Measurements from ENCODE around the gene FGGY.

DNA sequence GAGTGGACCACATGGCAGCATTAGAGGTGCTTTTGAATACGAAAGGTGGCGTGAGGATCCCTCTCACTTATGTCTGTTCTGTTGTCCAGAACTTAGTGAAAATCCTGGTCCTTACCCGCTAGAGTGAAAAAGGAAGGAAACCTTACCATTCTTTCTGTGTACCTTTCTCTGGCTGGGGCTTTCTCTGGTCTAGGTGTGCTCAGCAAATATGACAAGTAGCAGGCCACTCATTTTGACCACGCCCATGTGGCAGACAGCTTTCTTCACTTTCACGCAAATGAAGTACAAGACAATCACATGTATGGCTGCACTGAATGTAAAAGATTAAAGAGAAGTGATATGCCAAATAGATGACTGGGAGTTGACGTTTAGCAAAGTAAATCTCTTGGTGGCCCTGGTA is 131.9 kb downstream of the FGGY start:
- TF ChIP-seq, protein P1, sequence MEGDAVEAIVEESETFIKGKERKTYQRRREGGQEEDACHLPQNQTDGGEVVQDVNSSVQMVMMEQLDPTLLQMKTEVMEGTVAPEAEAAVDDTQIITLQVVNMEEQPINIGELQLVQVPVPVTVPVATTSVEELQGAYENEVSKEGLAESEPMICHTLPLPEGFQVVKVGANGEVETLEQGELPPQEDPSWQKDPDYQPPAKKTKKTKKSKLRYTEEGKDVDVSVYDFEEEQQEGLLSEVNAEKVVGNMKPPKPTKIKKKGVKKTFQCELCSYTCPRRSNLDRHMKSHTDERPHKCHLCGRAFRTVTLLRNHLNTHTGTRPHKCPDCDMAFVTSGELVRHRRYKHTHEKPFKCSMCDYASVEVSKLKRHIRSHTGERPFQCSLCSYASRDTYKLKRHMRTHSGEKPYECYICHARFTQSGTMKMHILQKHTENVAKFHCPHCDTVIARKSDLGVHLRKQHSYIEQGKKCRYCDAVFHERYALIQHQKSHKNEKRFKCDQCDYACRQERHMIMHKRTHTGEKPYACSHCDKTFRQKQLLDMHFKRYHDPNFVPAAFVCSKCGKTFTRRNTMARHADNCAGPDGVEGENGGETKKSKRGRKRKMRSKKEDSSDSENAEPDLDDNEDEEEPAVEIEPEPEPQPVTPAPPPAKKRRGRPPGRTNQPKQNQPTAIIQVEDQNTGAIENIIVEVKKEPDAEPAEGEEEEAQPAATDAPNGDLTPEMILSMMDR (IDR thresholded peaks at IDR 0.05): no peak
- TF ChIP-seq POLR2A (IDR thresholded peaks at IDR 0.05): no peak
